Spleen (tissue), 11 donors: ENCODE data around the gene RAB3GAP1. TPM values are rescaled to one million over a fixed set of nuclear protein-coding genes. Genes with fewer than 3 reads are reported as not detected.

Source experiments
- DNase-seq: peaks from one replicate; pipeline ENCODE4 v3.0.0-alpha.2; 2020
- H3K27ac ChIP-seq, 8 donors: fragments of 200-600 bp; sonication (generic) in 7 of 8; 1 replicate in 4 of 8; 2 replicates in 4 of 8; pipeline versions ENCODE4 v1.5.0 to v1.8.0; 2016 to 2021; ENCODE audit warnings: inconsistent platforms in 4 of 8, mild to moderate bottlenecking in 4 of 8, moderate library complexity in 1 of 8
- H3K27me3 ChIP-seq, 7 donors: fragments of 200-600 bp; sonication (generic) in 6 of 7; replicated peaks in 1 of 7; 1 replicate in 4 of 7; 2 replicates in 3 of 7; pipeline versions ENCODE4 v1.5.0 to v1.8.0; 2016 to 2021; ENCODE audit warnings: inconsistent platforms in 3 of 7, mild to moderate bottlenecking in 1 of 7
- H3K36me3 ChIP-seq, 6 donors: fragments of 200-600 bp; sonication (generic) in 5 of 6; 1 replicate in 4 of 6; 2 replicates in 2 of 6; pipeline versions ENCODE4 v1.5.0 to v1.8.0; 2016 to 2021; ENCODE audit warnings: inconsistent platforms in 2 of 6
- H3K4me1 ChIP-seq, 6 donors: fragments of 200-600 bp; sonication (generic) in 5 of 6; 1 replicate in 3 of 6; 2 replicates in 3 of 6; pipeline versions ENCODE4 v1.5.0 to v1.8.0; 2016 to 2021; ENCODE audit warnings: inconsistent platforms in 3 of 6
- H3K4me3 ChIP-seq, 8 donors: fragments of 200-600 bp; sonication (generic) in 7 of 8; 1 replicate in 4 of 8; 2 replicates in 4 of 8; pipeline versions ENCODE4 v1.5.0 to v1.8.0; 2016 to 2021; ENCODE audit warnings: inconsistent platforms in 4 of 8, mild to moderate bottlenecking in 4 of 8, moderate library complexity in 2 of 8
- H3K9me3 ChIP-seq, 8 donors: fragments of 200-600 bp; sonication (generic) in 7 of 8; 1 replicate in 4 of 8; 2 replicates in 4 of 8; pipeline versions ENCODE4 v1.5.0 to v1.8.0; 2016 to 2021; ENCODE audit warnings: inconsistent platforms in 4 of 8
- CTCF ChIP-seq, 11 experiments: fragments of 200-600 bp in 7 of 11; fragments of 450-650 bp in 4 of 11; sonication (generic) in 4 of 11; IDR thresholded peaks in 8 of 11; conservative IDR thresholded peaks in 3 of 11; 1 replicate in 7 of 11; 2 replicates in 4 of 11; pipeline versions ENCODE4 v1.4.0 to v1.8.0; 2016 to 2021; ENCODE audit warnings: antibody characterized with exemption in 11 of 11, inconsistent platforms in 4 of 11, mild to moderate bottlenecking in 1 of 11
- POLR2A ChIP-seq, 3 donors: fragments of 450-650 bp; IDR thresholded peaks; one replicate each; pipeline ENCODE4 v1.5.1; 2017; ENCODE audit warnings: antibody characterized with exemption in 3 of 3, mild to moderate bottlenecking in 1 of 3
- POLR2AphosphoS5 ChIP-seq, 3 donors: sonication (generic); formaldehyde crosslinking; IDR thresholded peaks; one replicate each; pipeline ENCODE4 v1.5.1; 2017; ENCODE audit warnings: antibody characterized with exemption in 3 of 3
- WGBS, 5 donors: extraction: QIAGEN DNeasy Blood & Tissue Kit in 3 of 5; methylation state at CpG; one replicate each; pipeline versions ENCODE4 v1.1.5 to v1.1.7; 2013 to 2018; 5-methylcytosine and 5-hydroxymethylcytosine counted together
- intact Hi-C: fragments of 100-400 bp; cut with DNase I; formaldehyde crosslinking; loops from one replicate; pipeline ENCODE4 v1.15.0; 2023; ENCODE audit warnings: low total_unique reads
- polyA plus RNA-seq, 3 donors: library from polyadenylated mRNA; stranded (reverse); fragments of 200-250 nt; gene quantifications; one replicate each; pipeline ENCODE4 v1.2.1, GENCODE V29; 2013
- total RNA-seq, 7 donors: library from RNA; depleted of rRNA in 3 of 7; stranded (reverse); fragments of >200 nt in 3 of 7; fragmentation: NEBNext Ultra II Directional in 4 of 7; extraction: Animal tissue kit (Norgen Biotek cat#: 25700) in 4 of 7; gene quantifications; one replicate each; pipeline versions ENCODE4 v1.1.0 to v1.2.1, GENCODE V29; 2016 to 2021
- donor health status: healthy with polysubstance abuse.
- donor health status: DM: no; HTN: no; CAD: no; lungs with moderate emphysema.
- donor health status: DM: no; HTN: no; CAD: no.
- donor health status: Bipolar disorder and iron deficiency.
- donor health status: healthy.
- donor health status: DM: no; HTN: no; CAD: no.
- donor health status: DM: yes; HTN: yes; CAD: no.

The RAB3GAP1 gene
- total and polyA plus RNA-seq, 10 donors = 11.2 to 49.5 (median 38.9) TPM

GRCh38 chr2:135064149-135064548 is 12.1 kb downstream of the RAB3GAP1 start:
- no peak for DNase-seq
- H3K4me1 ChIP-seq = peaks cover 0 to 39% (median 5%) of the 10 kb centered on the region in 6 donors
- H3K27ac ChIP-seq = peak overlapping the region in 1 of 8 donors; percentile 16
- 91 to 98% (median 97%) methylated on average over 2 of the region's 2 CpGs for WGBS, 5 donors
- H3K9me3 ChIP-seq = peaks cover 0 to 8% (median 0%) of the 10 kb centered on the region in 8 donors
- intact Hi-C loops = loop anchor here (10.0 kb wide), 1 partner anchor 681 kb away; the partner anchor contains the start of gene UBXN4
- no peaks in the 10 kb centered on the region for H3K27me3 ChIP-seq
- no peak overlapping the region for H3K4me3 ChIP-seq
- no peak for TF ChIP-seq POLR2AphosphoS5 (IDR thresholded peaks at IDR 0.05)
- peaks cover 0 to 52% (median 20%) of the 10 kb centered on the region in 6 donors for H3K36me3 ChIP-seq

- no peak for TF ChIP-seq CTCF (IDR thresholded peaks at IDR 0.05 in 8 of 11, conservative IDR thresholded peaks at IDR 0.05 in 3 of 11)
- no peak for TF ChIP-seq POLR2AphosphoS5 (IDR thresholded peaks at IDR 0.05)
- TF ChIP-seq POLR2A (IDR thresholded peaks at IDR 0.05) = no peak
- no peak for DNase-seq
- WGBS, 5 donors = 67 to 79% (median 71%) methylated on average over 1 of the region's 1 CpG
- no peaks in the 10 kb centered on the region for H3K27me3 ChIP-seq
- H3K9me3 ChIP-seq = peaks cover 0 to 22% (median 12%) of the 10 kb centered on the region in 8 donors
- no peak overlapping the region for H3K27ac ChIP-seq
- H3K36me3 ChIP-seq = peaks cover 0 to 47% (median 9%) of the 10 kb centered on the region in 6 donors
- H3K4me1 ChIP-seq = peaks cover 0 to 31% (median 5%) of the 10 kb centered on the region in 6 donors
- no peak overlapping the region for H3K4me3 ChIP-seq
- intact Hi-C loops = loop anchor here (10.0 kb wide), 1 partner anchor 678 kb away; the partner anchor contains the start of gene UBXN4
These were observed 14.6 kb downstream of the RAB3GAP1 start for GRCh38 chr2:135066710-135067109.

GRCh38 chr2:135072125-135072997 is 20.3 kb downstream of the RAB3GAP1 start:
- no peaks in the 10 kb centered on the region for H3K27me3 ChIP-seq
- no peak overlapping the region for H3K4me3 ChIP-seq
- H3K27ac ChIP-seq = no peak overlapping the region
- H3K36me3 ChIP-seq = peaks cover 0 to 48% (median 0%) of the 10 kb centered on the region in 6 donors
- 94 to 98% (median 96%) methylated on average over 3 of the region's 3 CpGs for WGBS, 5 donors
- intact Hi-C loops = no loop called here
- H3K4me1 ChIP-seq = peaks cover 0 to 4% (median 0%) of the 10 kb centered on the region in 6 donors
- DNase-seq = no peak
- TF ChIP-seq POLR2A (IDR thresholded peaks at IDR 0.05) (no peak), CTCF (IDR thresholded peaks at IDR 0.05 in 8 of 11, conservative IDR thresholded peaks at IDR 0.05 in 3 of 11) (no peak), POLR2AphosphoS5 (IDR thresholded peaks at IDR 0.05) (no peak)
- peaks cover 0 to 41% (median 29%) of the 10 kb centered on the region in 8 donors for H3K9me3 ChIP-seq

- H3K4me1 ChIP-seq = no peaks in the 10 kb centered on the region
- WGBS, 5 donors = 92 to 98% (median 92%) methylated on average over 3 of the region's 3 CpGs
- H3K4me3 ChIP-seq = no peak overlapping the region
- H3K9me3 ChIP-seq = peaks cover 0 to 41% (median 29%) of the 10 kb centered on the region in 8 donors
- peaks cover 0 to 51% (median 0%) of the 10 kb centered on the region in 6 donors for H3K36me3 ChIP-seq
- no peak for DNase-seq
- no peaks in the 10 kb centered on the region for H3K27me3 ChIP-seq
- TF ChIP-seq CTCF (IDR thresholded peaks at IDR 0.05 in 8 of 11, conservative IDR thresholded peaks at IDR 0.05 in 3 of 11) (no peak), POLR2AphosphoS5 (IDR thresholded peaks at IDR 0.05) (no peak), POLR2A (IDR thresholded peaks at IDR 0.05) (no peak)
- no peak overlapping the region for H3K27ac ChIP-seq
- intact Hi-C loops = no loop called here
These were observed 22.1 kb downstream of the RAB3GAP1 start for GRCh38 chr2:135074216-135074615.
